SIG-M5 (cell line): ENCODE data around the gene METTL9.
A peak's percentile ranks its signal among the peaks of the same experiment; 100 is the strongest.
"Not testable (repeated sequence)": the region's sequence is repeated elsewhere in the genome, so short reads cannot be mapped to it uniquely, and the experiment has no call there.

Source experiments
- DNase-seq: peaks from one replicate; lab custom pipeline; 2025; lab: John Stamatoyannopoulos, UW

The METTL9 gene

GRCh38 chr16:21599122-21600030 is at the start of gene METTL9:
Gene METTL9 (plus strand): TSS chr16:21599577. CDS start chr16:21599734, 157 bp downstream.
- peak; percentile 59 for DNase-seq

- DNase-seq, result not testable (repeated sequence)
Measured at GRCh38 chr16:21549975-21550374, 49.4 kb upstream of the METTL9 start.

DNA sequence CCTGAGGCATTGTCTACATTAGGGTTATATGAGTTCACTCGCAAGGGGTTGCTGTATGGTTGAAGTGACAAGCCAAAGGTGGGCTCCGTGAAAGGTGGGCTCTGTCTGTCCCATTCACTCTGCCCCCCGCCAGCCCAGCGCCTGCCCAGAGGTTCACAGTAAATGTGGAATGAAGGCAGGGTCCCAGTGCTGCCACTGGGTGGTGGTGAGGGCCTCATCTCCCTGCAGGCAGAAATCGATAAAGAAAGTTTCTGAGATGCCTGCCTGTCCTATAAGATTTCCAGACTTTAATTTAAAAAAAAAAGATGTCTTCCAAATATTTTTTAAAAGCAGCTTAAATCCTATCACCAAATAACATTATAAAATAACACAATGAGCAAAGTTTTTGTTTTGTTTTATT is 48.9 kb upstream of the METTL9 start:
- not testable (repeated sequence) for DNase-seq

DNA sequence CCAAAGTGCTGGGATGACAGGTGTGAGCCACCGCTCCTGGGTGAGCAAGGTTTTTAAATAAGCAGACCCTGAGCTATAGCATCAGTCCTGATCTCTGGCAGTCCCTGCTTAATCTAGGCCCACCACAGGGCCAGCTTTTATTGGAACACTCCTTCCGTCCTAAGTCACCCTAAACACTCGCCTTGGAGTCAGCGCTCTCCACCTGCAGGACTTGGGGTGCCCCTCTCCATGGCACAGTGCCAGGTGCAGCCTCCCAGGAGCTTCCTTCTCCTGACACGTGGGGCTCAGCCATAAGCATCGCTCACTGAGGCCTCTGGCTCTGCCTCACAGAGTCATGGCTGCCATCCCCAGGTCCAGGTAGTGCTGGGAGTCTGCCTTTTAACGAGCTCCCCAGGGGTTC is 48.3 kb upstream of the METTL9 start:
- not testable (repeated sequence) for DNase-seq

DNA sequence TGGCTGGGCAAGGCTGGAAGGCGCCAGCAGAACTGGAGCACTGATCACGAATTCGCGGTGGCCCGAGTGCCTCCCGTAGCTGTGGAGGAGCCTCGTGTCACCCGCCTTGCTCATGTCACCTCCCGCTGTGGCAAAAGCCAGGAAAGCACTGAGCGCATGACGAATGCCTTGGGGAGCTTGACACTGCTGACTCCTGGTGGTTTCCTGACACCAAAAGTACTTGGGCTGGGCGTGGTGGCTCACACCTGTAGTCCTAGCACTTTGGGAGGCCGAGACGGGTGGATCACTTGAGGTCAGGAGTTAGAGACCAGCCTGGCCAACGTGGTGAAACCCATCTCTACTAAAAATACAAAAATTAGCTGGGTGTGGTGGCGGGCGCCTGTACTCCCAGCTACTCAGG is 47.8 kb upstream of the METTL9 start:
- not testable (repeated sequence) for DNase-seq

GRCh38 chr16:21553481-21554296 is 45.7 kb upstream of the METTL9 start:
- not testable (repeated sequence) for DNase-seq

- DNase-seq, result peak; percentile 58
Measured at GRCh38 chr16:21554795-21555585, 44.4 kb upstream of the METTL9 start.

DNA sequence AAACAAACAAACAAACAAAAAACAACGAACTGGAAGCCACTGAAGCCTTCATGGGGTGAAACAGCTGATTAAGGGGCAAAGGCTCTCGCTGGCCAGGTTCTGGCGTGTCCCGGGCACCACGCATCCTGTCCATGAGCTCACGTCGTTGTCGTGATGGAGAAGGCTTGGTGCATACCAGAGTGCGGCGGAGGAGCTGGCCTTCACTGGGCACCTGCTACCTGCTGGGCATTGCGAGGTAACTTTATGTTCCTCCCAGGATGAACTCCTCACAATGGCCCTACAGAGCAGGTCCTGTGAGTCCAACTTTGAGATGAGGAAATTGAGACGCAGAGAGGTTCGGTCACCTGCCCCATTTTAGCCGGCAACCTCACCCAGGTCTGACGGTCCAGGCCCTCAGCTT is 43.8 kb upstream of the METTL9 start:
- not testable (repeated sequence) for DNase-seq

GRCh38 chr16:21556026-21556595 is 43.3 kb upstream of the METTL9 start:
- DNase-seq, result not testable (repeated sequence)

- not testable (repeated sequence) for DNase-seq
Measured at GRCh38 chr16:21556651-21557241, 42.6 kb upstream of the METTL9 start.

GRCh38 chr16:21560462-21560861 is 38.9 kb upstream of the METTL9 start:
- DNase-seq, result no peak

DNA sequence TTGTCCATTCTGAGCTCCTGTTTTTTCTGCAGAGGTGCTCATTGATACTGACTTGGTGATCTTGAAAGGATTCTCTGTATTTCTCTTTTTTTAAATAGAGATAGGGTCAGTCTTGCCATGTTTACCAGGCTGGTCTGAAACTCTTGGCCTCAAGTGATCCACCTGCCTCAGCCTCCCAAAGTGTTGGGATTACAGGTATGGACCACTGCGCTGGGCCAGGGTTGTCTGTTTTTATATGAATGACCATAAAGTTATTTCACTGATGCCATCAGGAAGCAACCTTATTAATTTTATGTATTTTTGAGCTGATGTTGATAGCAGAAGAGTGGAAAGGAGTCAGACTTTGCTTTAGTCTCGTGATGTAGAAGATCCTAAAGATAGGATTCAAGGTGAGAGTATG is 35.7 kb upstream of the METTL9 start:
- no peak for DNase-seq

DNA sequence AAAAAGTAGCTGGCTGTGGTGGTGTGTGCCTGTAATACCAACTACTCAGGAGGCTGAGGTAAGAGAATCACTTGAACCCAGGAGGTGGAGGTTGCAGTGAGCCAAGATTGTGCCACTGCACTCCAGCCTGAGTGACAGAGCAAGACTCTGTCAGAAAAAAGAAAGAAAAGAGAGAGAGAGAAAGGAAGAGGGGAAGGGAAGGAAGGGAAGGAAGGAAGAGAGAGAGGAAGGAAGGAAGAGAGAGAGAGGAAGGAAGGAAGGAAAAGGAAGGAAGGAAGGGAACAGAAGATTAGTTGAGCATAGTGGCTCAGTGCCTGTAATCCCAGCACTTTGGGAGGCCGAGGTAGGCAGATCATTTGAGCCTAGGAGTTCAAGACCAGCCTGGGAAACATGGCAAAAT is 35.0 kb upstream of the METTL9 start:
- DNase-seq, result not testable (repeated sequence)

- DNase-seq, result no peak
Measured at GRCh38 chr16:21565507-21565860, 33.9 kb upstream of the METTL9 start.

GRCh38 chr16:21565861-21566669 is 33.3 kb upstream of the METTL9 start:
- no peak for DNase-seq

- DNase-seq, result no peak
Measured at GRCh38 chr16:21566891-21567414, 32.4 kb upstream of the METTL9 start.

GRCh38 chr16:21567496-21567895 is 31.9 kb upstream of the METTL9 start:
- DNase-seq, result not testable (repeated sequence)

- no peak for DNase-seq
Measured at GRCh38 chr16:21568502-21569189, 30.7 kb upstream of the METTL9 start.

DNA sequence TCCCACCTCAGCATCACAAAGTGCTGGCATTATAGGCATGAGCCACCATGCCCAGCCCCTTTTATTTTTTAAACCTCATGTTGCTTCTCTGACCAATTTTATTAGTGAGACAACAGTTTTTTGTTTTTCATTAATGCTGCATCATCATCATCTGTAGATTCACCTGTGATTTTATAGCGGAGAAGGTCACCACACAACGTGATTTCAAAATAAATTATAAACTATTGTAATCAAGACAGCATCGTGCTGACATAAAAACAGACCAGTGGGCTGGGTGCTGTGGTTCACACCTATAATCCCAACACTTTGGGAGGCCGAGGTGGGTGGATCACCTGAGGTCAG is 28.7 kb upstream of the METTL9 start:
- DNase-seq, result no peak

DNA sequence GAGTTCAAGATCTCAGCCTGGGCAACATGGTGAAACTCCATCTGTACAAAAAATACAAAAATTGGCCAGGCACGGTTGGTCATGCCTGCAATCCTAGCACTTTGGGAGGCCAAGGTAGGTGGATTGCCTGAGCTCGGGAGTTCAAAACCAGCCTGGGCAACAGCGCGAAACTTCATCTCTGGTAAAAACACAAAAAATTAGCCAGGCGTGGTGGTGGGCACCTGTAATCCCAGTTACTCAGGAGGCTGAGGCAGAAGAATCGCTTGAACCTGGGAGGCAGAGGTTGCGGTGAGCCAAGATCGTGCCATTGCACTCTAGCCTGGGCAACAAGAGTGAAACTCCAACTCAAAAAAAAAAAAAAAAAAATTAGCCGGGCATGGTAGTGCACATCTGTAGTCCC is 25.9 kb upstream of the METTL9 start:
- DNase-seq, result not testable (repeated sequence)
